COLO668 (cell line): ENCODE measurements around the gene SCYL1.
"Not testable (repeated sequence)": the region's sequence is repeated elsewhere in the genome, so short reads cannot be mapped to it uniquely, and the experiment has no call there.

Experiments
- DNase-seq: peaks from one replicate; lab custom pipeline; 2025; ENCODE audit not compliant: unreplicated experiment; lab: John Stamatoyannopoulos, UW

The SCYL1 gene

DNA sequence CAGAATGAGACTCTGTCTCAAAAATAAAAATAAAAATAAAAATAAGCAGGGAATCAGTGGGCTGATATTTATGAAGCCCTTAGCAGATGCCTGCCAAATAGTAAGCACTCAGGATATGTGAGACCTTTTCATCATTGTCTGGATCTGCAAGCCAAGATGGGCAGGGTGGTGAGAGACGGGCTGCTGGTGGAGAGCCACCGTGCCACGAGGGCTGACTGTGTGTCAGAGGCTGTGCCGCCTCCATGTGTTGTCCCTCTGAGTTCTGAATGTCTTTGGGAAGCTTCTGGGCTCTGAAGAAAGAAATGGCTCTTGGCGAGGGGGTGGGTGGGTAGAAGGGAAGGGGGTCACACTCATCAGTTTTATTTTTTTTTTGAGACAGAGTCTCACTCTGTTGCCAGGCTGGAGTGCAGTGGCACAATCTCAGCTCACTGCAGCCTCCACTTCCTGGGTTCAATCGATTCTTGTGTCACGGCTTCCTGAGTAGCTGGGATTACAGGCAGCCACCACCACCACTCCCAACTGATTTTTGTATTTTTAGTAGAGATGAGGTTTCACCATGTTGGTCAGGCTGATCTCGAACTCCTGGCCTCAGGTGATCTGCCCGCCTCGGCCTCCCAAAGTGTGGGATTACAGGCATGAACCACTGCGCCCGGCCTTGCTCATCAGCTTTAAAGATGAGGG is 40.1 kb downstream of the SCYL1 start:
- DNase-seq, result not testable (repeated sequence)

GRCh38 chr11:65565624-65566453 is 41.0 kb downstream of the SCYL1 start:
- DNase-seq, result no peak

- peak; percentile 76 for DNase-seq
These were observed 44.5 kb downstream of the SCYL1 start for GRCh38 chr11:65569164-65569972.

DNA sequence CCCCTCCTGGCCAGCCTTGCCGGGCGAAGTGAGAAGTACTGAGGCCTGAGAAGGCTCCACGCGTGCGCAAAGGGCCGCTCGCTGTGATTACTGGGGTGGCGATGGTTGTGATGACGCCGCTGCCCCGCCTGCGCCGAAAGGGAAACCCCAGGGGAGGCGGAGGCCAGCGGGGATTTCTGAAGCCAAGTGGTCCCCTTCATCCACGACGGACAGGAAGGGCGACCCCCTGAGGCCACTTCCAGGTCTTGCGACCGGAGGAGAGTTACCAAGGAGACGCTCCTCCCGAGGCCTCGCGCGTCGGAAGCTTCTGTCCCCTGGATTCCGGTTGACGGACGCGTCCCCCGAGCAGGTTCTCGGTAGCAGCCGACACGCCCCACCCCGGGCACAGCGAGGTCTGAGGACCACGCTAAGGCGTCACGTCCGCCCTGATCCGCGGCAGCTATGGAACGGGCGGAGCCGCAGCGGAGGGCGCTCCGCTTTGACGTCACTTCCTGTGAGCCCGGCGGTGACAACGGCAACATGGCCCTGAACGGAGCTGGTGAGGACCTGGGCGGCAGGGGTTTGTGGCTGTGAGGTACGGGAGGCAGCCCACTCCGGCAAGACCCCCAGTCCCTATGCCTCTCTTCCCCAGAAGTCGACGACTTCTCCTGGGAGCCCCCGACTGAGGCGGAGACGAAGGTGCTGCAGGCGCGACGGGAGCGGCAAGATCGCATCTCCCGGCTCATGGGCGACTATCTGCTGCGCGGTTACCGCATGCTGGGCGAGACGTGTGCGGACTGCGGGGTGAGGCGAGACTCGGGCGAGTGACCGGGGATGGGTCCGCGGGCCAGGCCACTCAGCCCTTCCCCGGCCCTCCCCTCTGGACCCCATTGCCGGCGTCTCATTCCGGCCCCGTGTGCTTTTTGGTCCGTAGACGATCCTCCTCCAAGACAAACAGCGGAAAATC is 45.4 kb downstream of the SCYL1 start, which contains the start of gene ZNRD2:
Gene ZNRD2, plus strand, starts transcription at position 505 of the 946 bp plus-strand sequence. Its CDS starts 15 bp downstream, at position 520.
- DNase-seq, result peak; percentile 98

DNA sequence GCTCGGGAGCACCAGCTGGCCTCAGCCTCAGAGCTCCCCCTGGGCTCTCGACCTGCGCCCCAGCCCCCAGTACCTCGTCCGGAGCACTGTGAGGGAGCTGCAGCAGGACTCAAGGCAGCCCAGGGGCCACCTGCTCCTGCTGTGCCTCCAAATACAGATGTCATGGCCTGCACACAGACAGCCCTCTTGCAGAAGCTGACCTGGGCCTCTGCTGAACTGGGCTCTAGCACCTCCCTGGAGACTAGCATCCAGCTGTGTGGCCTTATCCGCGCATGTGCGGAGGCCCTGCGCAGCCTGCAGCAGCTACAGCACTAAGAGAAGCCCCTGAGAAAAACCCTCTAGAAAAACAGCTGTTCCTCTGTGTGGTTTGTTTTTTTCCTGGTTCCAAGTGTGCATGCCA is 46.5 kb downstream of the SCYL1 start:
- DNase-seq, result no peak

- peak; percentile 56 for DNase-seq
These were observed 47.1 kb downstream of the SCYL1 start for GRCh38 chr11:65571940-65572339.

DNA sequence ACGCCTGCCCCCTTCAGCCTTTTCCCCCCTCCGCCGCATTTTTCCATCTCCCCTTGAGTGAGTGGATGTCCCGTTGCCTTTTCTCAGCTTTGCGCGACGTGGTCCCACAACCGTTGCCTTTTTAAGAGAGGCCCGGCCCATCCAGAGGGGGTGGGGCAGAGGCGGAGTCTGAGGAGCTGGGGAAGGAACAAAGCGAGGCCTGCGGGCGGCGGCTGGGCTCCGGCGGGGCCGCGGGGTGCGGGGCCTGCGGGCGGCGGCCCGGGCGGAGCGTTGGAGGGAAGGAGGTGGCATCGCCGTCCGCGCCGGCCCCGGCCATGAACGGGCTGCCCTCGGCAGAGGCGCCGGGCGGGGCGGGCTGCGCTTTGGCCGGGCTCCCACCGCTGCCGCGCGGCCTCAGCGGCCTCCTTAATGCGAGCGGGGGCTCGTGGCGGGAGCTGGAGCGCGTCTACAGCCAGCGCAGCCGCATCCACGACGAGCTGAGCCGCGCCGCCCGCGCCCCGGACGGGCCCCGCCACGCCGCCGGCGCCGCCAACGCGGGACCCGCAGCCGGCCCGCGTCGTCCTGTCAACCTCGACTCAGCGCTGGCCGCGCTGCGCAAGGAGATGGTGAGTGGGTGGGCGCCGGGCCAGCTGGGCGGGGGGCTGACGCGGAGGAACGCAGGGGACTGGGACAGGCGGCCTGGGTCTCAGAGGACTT is 47.6 kb downstream of the SCYL1 start, which contains the start of gene FAM89B:
Gene FAM89B, plus strand, starts transcription at position 183 of the 696 bp plus-strand sequence. Its CDS starts 132 bp downstream, at position 315.
- DNase-seq, result peak; percentile 76

DNA sequence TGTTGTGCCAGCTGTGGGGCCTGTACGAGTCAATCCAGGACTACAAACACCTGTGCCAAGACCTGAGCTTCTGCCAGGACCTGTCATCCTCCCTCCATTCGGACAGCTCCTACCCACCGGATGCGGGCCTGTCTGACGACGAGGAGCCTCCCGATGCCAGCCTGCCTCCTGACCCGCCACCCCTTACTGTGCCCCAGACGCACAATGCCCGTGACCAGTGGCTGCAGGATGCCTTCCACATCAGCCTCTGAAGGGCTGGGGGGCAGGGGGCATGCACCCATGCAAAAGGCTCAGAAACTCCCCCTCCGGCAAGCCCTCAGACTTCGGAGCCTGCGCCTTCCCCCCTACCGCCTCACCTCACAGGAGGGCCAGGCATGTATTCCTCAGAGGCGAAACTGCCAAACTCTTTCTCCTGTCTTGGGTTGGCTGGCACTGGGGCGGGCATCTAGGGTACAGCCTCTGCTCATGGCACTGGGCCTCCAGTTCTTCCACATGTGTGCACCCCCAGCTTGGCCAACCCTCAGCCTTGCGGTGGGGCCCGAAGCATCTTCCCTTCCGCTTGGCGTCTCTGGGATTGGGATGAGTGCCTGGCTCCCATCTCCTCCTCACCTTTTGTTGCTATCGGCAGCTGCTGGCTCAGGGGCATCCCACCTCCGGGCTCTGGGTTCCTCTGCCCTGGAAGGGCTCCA is 48.7 kb downstream of the SCYL1 start:
- no peak for DNase-seq

DNA sequence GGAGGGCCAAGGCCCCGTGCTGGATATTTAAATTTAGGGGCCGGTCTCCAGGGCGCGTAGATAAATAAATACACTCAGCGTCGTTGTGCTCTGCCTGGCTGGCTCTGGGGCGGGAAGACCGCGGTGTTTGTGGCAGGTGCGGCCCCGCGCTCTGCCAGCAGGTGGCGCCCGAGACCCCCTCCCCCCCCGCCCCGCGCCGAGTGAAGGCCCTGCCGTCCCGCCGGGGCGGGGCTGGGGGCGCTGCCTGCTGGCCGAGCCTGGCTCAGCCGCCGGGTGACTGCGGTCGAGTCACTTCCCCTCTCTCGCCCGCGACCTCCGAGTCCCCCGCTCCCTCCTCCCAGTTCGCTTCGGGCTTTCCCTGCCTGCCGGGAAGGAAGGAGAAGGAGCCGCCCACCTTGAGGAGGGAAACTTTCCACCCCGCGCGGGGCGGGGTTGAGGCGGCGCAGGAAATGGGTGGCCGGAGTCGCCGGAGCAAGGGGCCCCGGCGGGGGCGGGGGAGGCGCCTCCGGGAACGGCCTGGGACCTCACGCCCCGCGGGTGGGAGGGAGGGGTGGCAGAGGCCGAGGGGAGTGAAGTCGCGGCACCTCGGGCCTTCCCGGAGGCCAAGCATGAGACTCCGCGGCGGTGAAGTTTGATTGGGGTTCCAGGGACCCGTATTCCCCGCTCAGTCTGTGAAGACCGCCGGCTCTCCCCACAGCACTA is 49.4 kb downstream of the SCYL1 start:
- peak; percentile 87 for DNase-seq

DNA sequence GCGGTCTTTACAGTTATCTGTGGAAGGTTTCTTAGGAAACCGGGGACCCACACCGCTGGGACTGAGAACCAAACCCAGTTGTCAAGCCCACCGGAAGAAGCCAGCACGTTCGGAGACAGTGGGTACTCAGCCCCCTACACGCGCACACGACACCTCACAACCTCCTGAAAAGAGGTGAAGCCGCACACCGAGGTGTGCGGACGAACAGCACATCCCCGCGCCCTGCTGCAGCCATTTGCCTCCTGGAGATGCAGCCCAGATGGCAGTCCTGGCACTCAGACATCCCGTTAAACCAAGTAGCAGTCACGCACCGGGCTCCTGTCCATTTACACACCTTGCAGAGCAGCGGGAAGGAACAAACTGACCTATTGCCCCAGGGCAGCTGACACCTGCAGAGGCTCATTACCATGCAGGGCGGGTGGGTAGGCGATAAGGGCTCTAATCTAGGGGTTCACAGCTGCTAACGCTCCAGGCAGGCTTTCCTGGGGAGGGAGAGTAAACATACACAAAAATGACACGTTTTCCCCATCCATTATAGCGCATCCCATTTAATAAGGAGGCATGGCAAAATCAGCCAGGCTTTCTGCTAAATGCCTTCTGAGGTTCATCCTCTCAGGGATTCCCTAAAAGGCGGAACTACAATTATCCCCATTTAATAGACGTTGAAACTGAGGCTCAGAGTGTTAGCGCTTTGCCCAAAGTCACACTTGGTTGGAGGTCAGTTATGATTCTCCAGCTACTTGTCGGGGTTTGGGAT is 50.1 kb downstream of the SCYL1 start:
- DNase-seq, result peak; percentile 61

- DNase-seq, result peak; percentile 73
These were observed 50.8 kb downstream of the SCYL1 start, which contains the start of gene EHBP1L1 for GRCh38 chr11:65575568-65576231. Gene EHBP1L1, plus strand, starts transcription at chr11:65576053. Its CDS starts 250 bp downstream, at chr11:65576303.

DNA sequence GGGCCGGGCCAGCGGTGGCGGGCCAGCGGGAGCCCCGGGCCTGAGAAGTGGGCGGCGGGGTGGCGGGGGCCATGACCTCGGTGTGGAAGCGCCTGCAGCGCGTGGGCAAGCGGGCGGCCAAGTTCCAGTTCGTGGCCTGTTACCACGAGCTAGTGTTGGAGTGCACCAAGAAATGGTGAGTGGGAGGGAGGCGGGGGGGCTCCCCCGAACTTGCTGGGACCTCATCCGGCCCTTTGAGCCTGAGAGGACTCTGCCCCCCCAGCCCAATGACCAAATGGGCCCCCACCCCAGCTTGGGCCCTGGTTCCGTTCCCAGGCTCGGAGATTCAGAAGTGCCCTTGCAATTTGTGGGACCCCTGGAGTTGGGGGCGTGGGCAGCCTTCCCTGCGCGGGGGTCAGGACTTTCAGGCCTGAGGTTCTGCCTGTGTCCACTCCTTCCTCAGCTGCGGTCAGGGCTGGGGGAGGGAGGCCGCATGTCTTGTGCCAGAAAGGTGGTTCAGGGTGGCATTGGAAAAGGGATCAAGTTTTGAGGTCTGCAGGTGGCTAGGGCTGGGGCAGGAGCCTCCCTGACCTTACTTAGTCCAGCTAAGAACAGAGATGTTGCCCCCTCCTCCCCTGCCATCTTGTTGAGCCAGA is 51.5 kb downstream of the SCYL1 start:
- no peak for DNase-seq

GRCh38 chr11:65576867-65577755 is 52.2 kb downstream of the SCYL1 start:
- DNase-seq, result peak; percentile 74

- DNase-seq, result no peak
These were observed 52.9 kb downstream of the SCYL1 start for GRCh38 chr11:65577756-65578109.

GRCh38 chr11:65578134-65578533 is 53.3 kb downstream of the SCYL1 start:
- no peak for DNase-seq

DNA sequence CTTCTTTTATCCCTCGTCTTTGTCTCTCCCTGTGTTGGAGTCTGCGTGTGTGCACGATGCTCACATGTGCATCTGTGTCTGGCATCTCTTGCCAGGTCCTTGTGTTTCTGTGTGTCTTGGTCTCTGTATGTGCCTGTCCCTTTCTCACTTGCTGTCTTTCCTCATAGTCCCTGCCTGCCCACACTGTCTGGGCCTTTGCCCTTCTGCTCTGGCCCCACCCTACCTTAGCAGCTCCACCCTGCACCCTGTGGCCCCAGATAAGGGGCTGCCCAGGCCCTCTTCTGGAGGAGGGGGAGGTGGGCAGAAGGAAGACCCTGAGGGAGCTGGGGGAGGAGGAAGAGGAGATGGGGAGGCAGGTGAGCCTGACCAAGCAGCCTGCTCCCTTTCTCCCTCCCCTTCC is 53.8 kb downstream of the SCYL1 start:
- DNase-seq, result no peak
